ENCODE measurements around the gene BHLHE23. TPM values are rescaled to one million over a fixed set of nuclear protein-coding genes. Genes with fewer than 3 reads are reported as not detected.

Gene BHLHE23
- not detected for total RNA-seq (2021; ENCODE audit: unreplicated experiment)
- polyA plus RNA-seq (2012): not detected in 2 replicates
- Bru-seq, nascent RNA: not detected
- BruChase-seq, experiment 1, labeled RNA remaining after a 6-hour chase: not detected
- BruChase-seq, experiment 2, labeled RNA remaining after a 2-hour chase: not detected
- long read RNA-seq: 0 reads

GRCh38 chr20:63006540-63007359, at the start of gene BHLHE23:
TSS of gene BHLHE23 (minus strand) at chr20:63006964. CDS start at chr20:63006774, 190 bp downstream.
- no peak within 1 kb of the TSS for H3K27ac ChIP-seq (ENCODE audit: low read depth, low read length)
- POLR2A ChIA-PET: no interaction called here
- no peak within 1 kb of the TSS for H3K4me3 ChIP-seq (replicated peaks in 1 of 2; ENCODE audit: low read depth in 1 of 2, low read length in 2 of 2)
- CTCF ChIA-PET: no interaction called here
- no peaks in the 10 kb centered on the region; the same call in 1 of the 2 replicates for H3K9me2 ChIP-seq (ENCODE audit: insufficient read depth)
- no peak within 1 kb of the TSS for H3K4me2 ChIP-seq (ENCODE audit: low read length)
- no peak for DNase-seq (ENCODE audit: low read depth, low spot score)
- H4K20me1 ChIP-seq (ENCODE audit: insufficient read depth): no peaks in the 10 kb centered on the region
- H3K27me3 ChIP-seq (ENCODE audit: insufficient read depth, low read length): no peaks in the 10 kb centered on the region
- intact Hi-C loops (cut with micrococcal nuclease): no loop called here
- BruUV-seq (replicated peaks): no TSS peak
- no peaks in the 10 kb centered on the region for H3K79me2 ChIP-seq (ENCODE audit: insufficient read depth, low read length)
- no peaks in the 10 kb centered on the region for H3K36me3 ChIP-seq (ENCODE audit: control insufficient read depth in 1 of 2, insufficient read depth in 2 of 2, low read length in 2 of 2)
- H2AFZ ChIP-seq (ENCODE audit: low read depth, low read length, poor library complexity, severe bottlenecking): no peak within 1 kb of the TSS
- H3K4me1 ChIP-seq (ENCODE audit: control insufficient read depth in 1 of 2, insufficient read depth in 2 of 2, low read length in 2 of 2): peaks cover 0 to 9% of the 10 kb centered on the region in 2 experiments; a peak in 1 of 4 replicates
- TF ChIP-seq EGR1 (IDR thresholded peaks at IDR 0.05; ENCODE audit: low read depth) (no peak), ELF1 (IDR thresholded peaks at IDR 0.05; ENCODE audit: borderline replicate concordance, low read depth) (no peak), REST (IDR thresholded peaks at IDR 0.05; ENCODE audit: low read depth) (no peak), ZNF274 (IDR thresholded peaks at IDR 0.05; ENCODE audit: low read depth, low read length) (no peak), CTCF (IDR thresholded peaks at IDR 0.05 in 2 of 3, conservative IDR thresholded peaks at IDR 0.05 in 1 of 3; ENCODE audit: borderline replicate concordance in 1 of 3, insufficient read depth in 1 of 3, low read depth in 2 of 3, low read length in 2 of 3) (no peak), TCF7L2 (IDR thresholded peaks at IDR 0.05; ENCODE audit: borderline replicate concordance, extremely low read depth, insufficient read depth, insufficient read length) (no peak), POLR2A (IDR thresholded peaks at IDR 0.05; ENCODE audit: borderline replicate concordance, extremely low read depth, insufficient read depth, insufficient read length) (no peak), SRF (IDR thresholded peaks at IDR 0.05; ENCODE audit: low read depth) (no peak)
- TF ChIP-seq, protein P1, sequence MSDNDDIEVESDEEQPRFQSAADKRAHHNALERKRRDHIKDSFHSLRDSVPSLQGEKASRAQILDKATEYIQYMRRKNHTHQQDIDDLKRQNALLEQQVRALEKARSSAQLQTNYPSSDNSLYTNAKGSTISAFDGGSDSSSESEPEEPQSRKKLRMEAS (IDR thresholded peaks at IDR 0.05): no peak
- TF ChIP-seq, protein P2, sequence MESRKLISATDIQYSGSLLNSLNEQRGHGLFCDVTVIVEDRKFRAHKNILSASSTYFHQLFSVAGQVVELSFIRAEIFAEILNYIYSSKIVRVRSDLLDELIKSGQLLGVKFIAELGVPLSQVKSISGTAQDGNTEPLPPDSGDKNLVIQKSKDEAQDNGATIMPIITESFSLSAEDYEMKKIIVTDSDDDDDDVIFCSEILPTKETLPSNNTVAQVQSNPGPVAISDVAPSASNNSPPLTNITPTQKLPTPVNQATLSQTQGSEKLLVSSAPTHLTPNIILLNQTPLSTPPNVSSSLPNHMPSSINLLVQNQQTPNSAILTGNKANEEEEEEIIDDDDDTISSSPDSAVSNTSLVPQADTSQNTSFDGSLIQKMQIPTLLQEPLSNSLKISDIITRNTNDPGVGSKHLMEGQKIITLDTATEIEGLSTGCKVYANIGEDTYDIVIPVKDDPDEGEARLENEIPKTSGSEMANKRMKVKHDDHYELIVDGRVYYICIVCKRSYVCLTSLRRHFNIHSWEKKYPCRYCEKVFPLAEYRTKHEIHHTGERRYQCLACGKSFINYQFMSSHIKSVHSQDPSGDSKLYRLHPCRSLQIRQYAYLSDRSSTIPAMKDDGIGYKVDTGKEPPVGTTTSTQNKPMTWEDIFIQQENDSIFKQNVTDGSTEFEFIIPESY (IDR thresholded peaks at IDR 0.05; ENCODE audit: extremely low read depth, insufficient replicate concordance, low read length): no peak
- ATAC-seq: no peak
- RAD21 ChIA-PET (ENCODE audit: low non-redundant PET in 1 of 2, low total read pairs in 2 of 2, uncharacterized antibody in 2 of 2, unreplicated experiment in 2 of 2): no interaction called here
- H3K9me3 ChIP-seq (ENCODE audit: control insufficient read depth in 1 of 2, insufficient read depth in 1 of 2, low read depth in 1 of 2, low read length in 2 of 2): no peaks in the 10 kb centered on the region
- H3K9ac ChIP-seq (ENCODE audit: low read length): no peak within 1 kb of the TSS

Data from HCT116 (cell line).